HFFc6 (cell line): ENCODE results near the gene TEX29. TPM values are rescaled to one million over a fixed set of nuclear protein-coding genes. Genes with fewer than 3 reads are reported as not detected.

ENCODE experiments used
- DNase-seq: peaks from one replicate; pipeline ENCODE4 v3.0.0-alpha.2; 2018
- H3K27ac Mint-ChIP-seq: 2 replicates; pipeline ENCODE4 v1.8.0; 2020; ENCODE audit warnings: mild to moderate bottlenecking, mixed read lengths
- H3K27me3 Mint-ChIP-seq: 2 replicates; pipeline ENCODE4 v1.8.0; 2021; ENCODE audit warnings: mild to moderate bottlenecking, moderate library complexity, mixed read lengths; ENCODE audit not compliant: insufficient read depth
- H3K36me3 Mint-ChIP-seq: 2 replicates; pipeline ENCODE4 v1.8.0; 2021; ENCODE audit warnings: low read depth, mixed read lengths
- H3K4me1 Mint-ChIP-seq: 2 replicates; pipeline ENCODE4 v1.8.0; 2020; ENCODE audit warnings: low read depth, mixed read lengths
- H3K4me3 Mint-ChIP-seq: 2 replicates; pipeline ENCODE4 v1.8.0; 2020; ENCODE audit warnings: mild to moderate bottlenecking, moderate library complexity, mixed read lengths
- H3K9me3 Mint-ChIP-seq: 2 replicates; pipeline ENCODE4 v1.8.0; 2020; ENCODE audit warnings: mild to moderate bottlenecking, mixed read lengths
- total RNA-seq, 6 experiments: library from RNA; stranded (reverse); fragmentation: NEBNext Ultra II Directional; extraction: Animal tissue kit (Norgen Biotek cat#: 25700); gene quantifications; 2 replicates in 1 of 6; 3 replicates in 5 of 6; pipeline ENCODE4 v1.2.3, GENCODE V29; 2021
- TF ChIP-seq, protein P1 (sequence below): fragments of 200-600 bp; sonication (generic); IDR thresholded peaks from 2 replicates; pipeline ENCODE4 v1.5.0; 2021; ENCODE audit warnings: antibody characterized with exemption, mild to moderate bottlenecking

The TEX29 gene
- total RNA-seq, 6 experiments from 2014 or later: 0.41 TPM; not detected in 5

DNA sequence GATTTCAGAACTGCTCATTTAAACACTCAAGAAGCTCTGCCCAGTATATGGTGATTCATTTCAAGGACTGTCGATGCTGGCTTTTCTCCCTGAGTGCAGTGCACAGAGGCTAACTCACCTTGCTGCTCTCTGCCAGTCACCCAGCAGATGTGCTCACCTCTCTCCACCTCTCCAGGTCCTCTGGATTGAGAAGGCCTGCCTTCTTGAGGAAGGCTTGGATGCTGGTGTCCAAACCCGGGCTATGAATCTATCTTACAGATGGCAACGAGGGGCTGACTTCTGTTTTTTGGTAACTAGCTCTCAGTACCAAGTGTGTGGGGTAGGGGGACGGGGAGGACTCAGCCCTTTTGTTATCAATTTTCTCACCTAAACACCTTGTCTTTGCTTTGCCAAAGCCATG, 47.6 kb downstream of the TEX29 start:
- TF ChIP-seq, protein P1, sequence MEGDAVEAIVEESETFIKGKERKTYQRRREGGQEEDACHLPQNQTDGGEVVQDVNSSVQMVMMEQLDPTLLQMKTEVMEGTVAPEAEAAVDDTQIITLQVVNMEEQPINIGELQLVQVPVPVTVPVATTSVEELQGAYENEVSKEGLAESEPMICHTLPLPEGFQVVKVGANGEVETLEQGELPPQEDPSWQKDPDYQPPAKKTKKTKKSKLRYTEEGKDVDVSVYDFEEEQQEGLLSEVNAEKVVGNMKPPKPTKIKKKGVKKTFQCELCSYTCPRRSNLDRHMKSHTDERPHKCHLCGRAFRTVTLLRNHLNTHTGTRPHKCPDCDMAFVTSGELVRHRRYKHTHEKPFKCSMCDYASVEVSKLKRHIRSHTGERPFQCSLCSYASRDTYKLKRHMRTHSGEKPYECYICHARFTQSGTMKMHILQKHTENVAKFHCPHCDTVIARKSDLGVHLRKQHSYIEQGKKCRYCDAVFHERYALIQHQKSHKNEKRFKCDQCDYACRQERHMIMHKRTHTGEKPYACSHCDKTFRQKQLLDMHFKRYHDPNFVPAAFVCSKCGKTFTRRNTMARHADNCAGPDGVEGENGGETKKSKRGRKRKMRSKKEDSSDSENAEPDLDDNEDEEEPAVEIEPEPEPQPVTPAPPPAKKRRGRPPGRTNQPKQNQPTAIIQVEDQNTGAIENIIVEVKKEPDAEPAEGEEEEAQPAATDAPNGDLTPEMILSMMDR: no peak
- Mint-ChIP-seq H3K9me3 (no peaks in the 10 kb centered on the region), H3K27me3 (peaks cover 20% of the 10 kb centered on the region), H3K36me3 (no peaks in the 10 kb centered on the region), H3K4me1 (no peaks in the 10 kb centered on the region), H3K27ac (no peak overlapping the region), H3K4me3 (no peak overlapping the region)
- no peak for DNase-seq

DNA sequence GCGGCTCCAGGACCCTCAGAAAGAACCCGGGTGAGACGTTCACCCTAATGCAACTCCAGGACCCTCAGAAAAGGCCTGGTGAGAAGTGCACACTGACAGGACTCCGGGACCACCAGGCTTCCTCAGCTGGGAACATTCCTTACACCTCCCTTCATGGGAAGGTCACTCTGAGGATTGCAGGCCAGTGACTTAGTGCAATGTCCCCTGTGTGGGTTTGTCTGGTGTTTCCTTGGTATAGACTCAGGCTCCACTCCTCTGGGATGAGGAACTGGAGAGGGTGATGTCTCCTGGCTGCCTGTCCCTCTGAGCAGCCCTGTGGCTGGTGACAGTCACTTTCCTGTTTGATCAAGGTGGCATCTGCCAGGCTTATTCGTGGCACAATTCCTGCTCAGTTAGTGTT, 49.7 kb downstream of the TEX29 start:
- no peak overlapping the region for H3K27ac Mint-ChIP-seq
- H3K27me3 Mint-ChIP-seq: peaks cover 20% of the 10 kb centered on the region
- H3K4me1 Mint-ChIP-seq: no peaks in the 10 kb centered on the region
- no peaks in the 10 kb centered on the region for H3K36me3 Mint-ChIP-seq
- H3K9me3 Mint-ChIP-seq: no peaks in the 10 kb centered on the region
- H3K4me3 Mint-ChIP-seq: no peak overlapping the region
- TF ChIP-seq, protein P1: no peak
- no peak for DNase-seq

DNA sequence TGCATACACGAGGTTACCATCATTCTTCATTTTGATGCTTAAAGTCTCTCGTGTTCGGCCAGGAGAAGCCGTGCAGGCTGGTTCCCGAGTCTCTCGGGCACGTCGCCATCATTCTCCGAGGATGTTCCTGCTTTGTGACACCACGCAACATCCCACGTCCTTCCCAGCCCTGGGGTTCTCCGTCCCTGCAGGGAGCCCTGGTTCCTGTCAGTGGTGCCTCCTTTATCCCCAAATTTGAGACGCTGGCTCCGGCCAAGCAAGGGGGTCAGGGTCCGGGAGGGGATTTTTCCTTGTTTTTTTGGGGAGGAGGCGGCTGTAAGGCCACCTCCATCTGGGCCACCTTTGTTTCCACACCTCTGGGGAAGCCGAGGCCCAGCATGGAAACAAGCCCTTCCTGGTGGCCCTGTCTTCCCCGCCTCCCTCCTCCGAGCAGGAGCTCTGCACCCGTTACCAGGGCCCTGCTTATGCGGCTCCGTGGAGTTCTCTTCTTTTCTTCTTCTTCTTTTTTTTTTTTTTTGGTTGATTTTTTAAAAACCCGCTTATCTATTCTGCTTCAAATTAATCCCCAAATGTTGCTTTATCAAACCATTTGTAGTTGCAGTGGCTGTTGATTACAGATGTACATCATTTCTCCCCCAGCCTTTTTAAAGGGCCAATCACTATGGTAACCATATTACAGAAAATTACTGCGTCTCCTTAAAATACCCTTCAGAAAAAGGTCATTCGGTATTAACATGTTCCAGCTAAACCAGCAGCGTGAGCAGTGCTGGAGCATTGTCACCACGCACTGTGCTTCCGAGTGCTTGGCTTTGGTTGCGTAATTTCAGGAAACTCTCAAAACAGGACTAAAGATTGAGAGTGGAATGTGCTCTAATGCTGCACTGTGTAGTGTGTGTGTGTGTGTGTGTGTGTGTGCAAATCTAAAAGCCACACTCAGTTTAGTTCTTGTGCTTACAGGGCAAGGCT, 50.4 kb downstream of the TEX29 start:
- no peaks in the 10 kb centered on the region for H3K4me1 Mint-ChIP-seq
- no peak overlapping the region for H3K27ac Mint-ChIP-seq
- no peaks in the 10 kb centered on the region for H3K36me3 Mint-ChIP-seq
- peaks cover 17% of the 10 kb centered on the region for H3K27me3 Mint-ChIP-seq
- TF ChIP-seq, protein P1: no peak
- H3K4me3 Mint-ChIP-seq: no peak overlapping the region
- H3K9me3 Mint-ChIP-seq: no peaks in the 10 kb centered on the region
- DNase-seq: peak; percentile 13

DNA sequence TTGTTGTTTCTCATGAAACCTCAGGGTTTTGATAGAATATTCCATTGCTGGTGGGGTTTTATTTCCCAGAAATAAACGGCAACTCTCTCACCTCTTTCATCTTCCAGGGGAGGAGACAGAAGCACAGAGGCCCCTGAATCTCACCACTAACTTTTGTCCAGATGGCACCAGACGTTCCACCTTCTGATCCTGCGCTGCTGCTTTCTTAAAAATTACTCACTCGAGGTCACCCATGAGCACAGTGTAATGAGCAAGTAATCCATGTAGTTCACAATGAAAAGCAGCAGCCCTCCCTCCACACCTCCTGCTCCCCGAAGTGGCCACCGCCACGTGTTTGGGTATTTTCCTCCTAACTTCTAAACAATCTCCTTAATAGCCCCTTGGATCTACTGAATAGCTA, 51.3 kb downstream of the TEX29 start:
- DNase-seq: no peak
- Mint-ChIP-seq H3K4me3 (no peak overlapping the region), H3K9me3 (no peaks in the 10 kb centered on the region), H3K4me1 (no peaks in the 10 kb centered on the region), H3K27me3 (peaks cover 16% of the 10 kb centered on the region), H3K27ac (no peak overlapping the region), H3K36me3 (no peaks in the 10 kb centered on the region)
- TF ChIP-seq, protein P1: no peak

DNA sequence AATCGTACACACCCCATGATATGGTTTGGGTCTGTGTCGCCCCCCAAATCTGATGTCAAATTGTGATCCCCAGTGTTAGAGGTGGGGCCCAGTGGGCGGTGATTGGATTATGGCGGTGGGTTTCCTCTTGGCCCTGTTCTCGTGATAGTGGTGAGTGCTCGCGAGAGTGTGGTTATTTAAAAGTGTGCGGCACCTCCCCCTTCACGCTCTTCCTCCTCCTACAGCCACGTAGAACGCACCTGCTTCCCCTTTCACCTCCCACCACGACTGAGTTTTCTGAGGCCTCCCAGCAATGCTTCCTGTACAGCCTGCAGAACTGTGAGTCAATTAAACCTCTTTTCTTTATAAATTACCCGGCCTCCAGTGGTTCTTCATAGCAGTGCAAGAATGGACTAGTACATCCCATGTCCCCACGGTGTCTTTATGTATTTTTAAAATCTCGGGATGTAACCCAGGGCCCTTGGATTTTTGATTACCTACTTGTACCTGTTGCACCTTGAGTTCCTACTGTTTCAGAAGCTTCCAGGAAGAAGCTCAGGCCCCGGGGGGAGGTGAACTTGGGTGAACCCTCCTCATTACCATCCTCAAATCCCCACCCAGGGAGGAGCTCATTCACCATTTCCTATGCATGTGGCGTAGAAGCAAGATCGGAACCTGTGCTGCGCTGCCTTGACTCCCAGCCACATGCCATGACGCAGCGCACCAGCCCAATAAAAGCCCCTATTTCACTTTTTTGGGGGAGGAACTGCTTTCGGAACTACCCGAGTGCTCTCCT, 52.4 kb downstream of the TEX29 start:
- TF ChIP-seq, protein P1: no peak
- no peak overlapping the region for H3K27ac Mint-ChIP-seq
- no peaks in the 10 kb centered on the region for H3K36me3 Mint-ChIP-seq
- H3K9me3 Mint-ChIP-seq: no peaks in the 10 kb centered on the region
- no peak overlapping the region for H3K4me3 Mint-ChIP-seq
- H3K27me3 Mint-ChIP-seq: peaks cover 13% of the 10 kb centered on the region
- H3K4me1 Mint-ChIP-seq: no peaks in the 10 kb centered on the region
- no peak for DNase-seq
